Smooth muscle cell (in vitro differentiated cells): ENCODE results near the gene GPD1. TPM values are rescaled to one million over a fixed set of nuclear protein-coding genes. Genes with fewer than 3 reads are reported as not detected.

ENCODE experiments used
- DNase-seq: peaks from one replicate; lab custom pipeline; 2025; ENCODE audit not compliant: unreplicated experiment; lab: John Stamatoyannopoulos, UW
- H2AFZ ChIP-seq: fragments of 200-600 bp; sonication (generic); 2 replicates; pipeline ENCODE4 v1.6.0; 2016; ENCODE audit warnings: antibody characterized with exemption, low read depth, mild to moderate bottlenecking
- H3F3A ChIP-seq: fragments of 200-600 bp; sonication (generic); 2 replicates; pipeline ENCODE4 v1.6.0; 2017; ENCODE audit warnings: antibody characterized with exemption, low read depth
- H3K27ac ChIP-seq: fragments of 200-600 bp; sonication (generic); 2 replicates; pipeline ENCODE4 v1.5.1; 2016; ENCODE audit warnings: low read depth, mild to moderate bottlenecking
- H3K27me3 ChIP-seq: fragments of 200-600 bp; sonication (generic); 2 replicates; pipeline ENCODE4 v1.6.1; 2016; ENCODE audit warnings: low read depth, mild to moderate bottlenecking
- H3K36me3 ChIP-seq: fragments of 200-600 bp; sonication (generic); 2 replicates; pipeline ENCODE4 v1.5.1; 2016; ENCODE audit warnings: low read depth
- H3K4me1 ChIP-seq: fragments of 200-600 bp; sonication (generic); 2 replicates; pipeline ENCODE4 v1.5.1; 2016; ENCODE audit warnings: low read depth
- H3K4me2 ChIP-seq: fragments of 200-600 bp; sonication (generic); 2 replicates; pipeline ENCODE4 v1.6.0; 2016; ENCODE audit warnings: mild to moderate bottlenecking
- H3K4me3 ChIP-seq: fragments of 200-600 bp; sonication (generic); 2 replicates; pipeline ENCODE4 v1.5.1; 2016; ENCODE audit warnings: mild to moderate bottlenecking
- H3K79me2 ChIP-seq: fragments of 200-600 bp; sonication (generic); 2 replicates; pipeline ENCODE4 v1.6.0; 2016; ENCODE audit warnings: low read depth, mild to moderate bottlenecking
- H3K9ac ChIP-seq: fragments of 200-600 bp; sonication (generic); 2 replicates; pipeline ENCODE4 v1.6.0; 2016; ENCODE audit warnings: low read depth
- H3K9me3 ChIP-seq: fragments of 200-600 bp; sonication (generic); replicated peaks from 2 replicates; pipeline ENCODE4 v1.5.1; 2016; ENCODE audit warnings: low read depth
- H4K20me1 ChIP-seq: fragments of 200-600 bp; sonication (generic); 2 replicates; pipeline ENCODE4 v1.6.0; 2016; ENCODE audit warnings: low read depth
- CTCF ChIP-seq: fragments of 200-600 bp; sonication (generic); IDR thresholded peaks from 2 replicates; pipeline ENCODE4 v1.5.1; 2017; ENCODE audit warnings: borderline replicate concordance, mild to moderate bottlenecking, antibody characterized with exemption; ENCODE audit not compliant: insufficient read depth, poor library complexity, severe bottlenecking
- WGBS: methylation state at CpG from one replicate; pipeline ENCODE4 v1.1.7; 2016; ENCODE audit warnings: low lambda C conversion rate; 5-methylcytosine and 5-hydroxymethylcytosine counted together
- polyA plus RNA-seq: library from polyadenylated mRNA; unstranded; fragments of >200 nt; fragmentation: Nextera tagmentation; extraction: Ambion mirVana; gene quantifications from 2 replicates; pipeline ENCODE4 v1.2.1, GENCODE V29; 2016
- total RNA-seq: library from RNA; depleted of rRNA; stranded (reverse); fragments of >200 nt; gene quantifications from 2 replicates; pipeline ENCODE4 v1.2.3, GENCODE V29; 2014

Gene GPD1
- total and polyA plus RNA-seq, 2 experiments from 2014 or later, result 0.24 TPM; not detected in 1

- H3K36me3 ChIP-seq, result no peaks in the 10 kb centered on the region
- WGBS, result 4% methylated on average over 37 of the region's 88 CpGs
- H3K4me2 ChIP-seq, result peak within 1 kb of the TSS; percentile 95
- H3K27ac ChIP-seq, result no peak within 1 kb of the TSS
- TF ChIP-seq CTCF, result peak; percentile 2
- H3K9me3 ChIP-seq, result no peaks in the 10 kb centered on the region
- no peaks in the 10 kb centered on the region for H3F3A ChIP-seq
- peaks cover 30% of the 10 kb centered on the region for H3K27me3 ChIP-seq
- H3K79me2 ChIP-seq, result no peaks in the 10 kb centered on the region
- peak; percentile 48 for DNase-seq
- H2AFZ ChIP-seq, result peak within 1 kb of the TSS; percentile 93
- peaks cover 11% of the 10 kb centered on the region for H3K4me1 ChIP-seq
- peak within 1 kb of the TSS; percentile 76 for H3K4me3 ChIP-seq
- H4K20me1 ChIP-seq, result no peaks in the 10 kb centered on the region
- peak within 1 kb of the TSS; percentile 24 for H3K9ac ChIP-seq
Observed at GRCh38 chr12:50057000-50057841, 46.6 kb upstream of the GPD1 start, which contains the start of gene ASIC1. TSS of gene ASIC1 (plus strand) at chr12:50057596. CDS start at chr12:50058767, 1,171 bp downstream.

GRCh38 chr12:50057896-50058670 is 45.7 kb upstream of the GPD1 start:
- Histone ChIP-seq H3K4me2 (peak overlapping the region; percentile 95), H2AFZ (no peak overlapping the region), H3K9me3 (no peaks in the 10 kb centered on the region), H3K27ac (no peak overlapping the region), H4K20me1 (no peaks in the 10 kb centered on the region), H3K9ac (no peak overlapping the region), H3F3A (no peaks in the 10 kb centered on the region), H3K36me3 (no peaks in the 10 kb centered on the region), H3K4me3 (peak overlapping the region; percentile 76), H3K27me3 (peaks cover 25% of the 10 kb centered on the region), H3K4me1 (peaks cover 11% of the 10 kb centered on the region), H3K79me2 (no peaks in the 10 kb centered on the region)
- 30% methylated on average over 21 of the region's 30 CpGs for WGBS
- no peak for DNase-seq
- TF ChIP-seq CTCF, result no peak

GRCh38 chr12:50058743-50059312 is 45.0 kb upstream of the GPD1 start:
- Histone ChIP-seq H4K20me1 (no peaks in the 10 kb centered on the region), H3F3A (no peaks in the 10 kb centered on the region), H3K9ac (no peak overlapping the region), H3K79me2 (no peaks in the 10 kb centered on the region), H2AFZ (no peak overlapping the region), H3K4me3 (no peak overlapping the region), H3K36me3 (no peaks in the 10 kb centered on the region), H3K9me3 (no peaks in the 10 kb centered on the region), H3K27me3 (peaks cover 25% of the 10 kb centered on the region), H3K4me2 (no peak overlapping the region), H3K27ac (no peak overlapping the region), H3K4me1 (peaks cover 11% of the 10 kb centered on the region)
- DNase-seq, result no peak
- WGBS, result 93% methylated on average over 15 of the region's 15 CpGs
- no peak for TF ChIP-seq CTCF
